Activated CD4-positive, alpha-beta T cell treated with anti-CD3 and anti-CD28 coated beads for 24 hours (primary cell): ENCODE measurements around the gene ZSCAN26.

Experiments used
- DNase-seq, 2 donors: peaks; one replicate each; pipeline ENCODE4 v3.0.0-alpha.2; 2020; ENCODE audit warnings: low read depth in 2 of 2

Gene ZSCAN26

GRCh38 chr6:28322661-28323060 is 55.7 kb downstream of the ZSCAN26 start:
- DNase-seq, result no peak

GRCh38 chr6:28323813-28324424 is 57.0 kb downstream of the ZSCAN26 start:
- no peak for DNase-seq

- DNase-seq, result no peak
Observed at GRCh38 chr6:28326371-28326948, 59.5 kb downstream of the ZSCAN26 start.
